T-helper 1 cell treated with Interleukin-12 subunit alpha and Interleukin-12 subunit beta and Interleukin-4 antibody, amounts not matched to agents 30 μg/mL and 1 μg/mL, for 36 hours (primary cell): ENCODE data around the gene LYRM4.

Experiments used
- H3K27ac Mint-ChIP-seq: one replicate; pipeline ENCODE4 v1.8.0; 2021; ENCODE audit warnings: mild to moderate bottlenecking, mixed read lengths
- H3K27me3 Mint-ChIP-seq: one replicate; pipeline ENCODE4 v1.8.0; 2021; ENCODE audit warnings: low read depth, mixed read lengths
- H3K36me3 Mint-ChIP-seq: one replicate; pipeline ENCODE4 v1.8.0; 2021; ENCODE audit warnings: low read depth, mixed read lengths
- H3K4me1 Mint-ChIP-seq: one replicate; pipeline ENCODE4 v1.8.0; 2021; ENCODE audit warnings: low read depth, mixed read lengths
- H3K4me3 Mint-ChIP-seq: one replicate; pipeline ENCODE4 v1.8.0; 2021; ENCODE audit warnings: mild to moderate bottlenecking, moderate library complexity, mixed read lengths
- H3K9me3 Mint-ChIP-seq: one replicate; pipeline ENCODE4 v1.8.0; 2021; ENCODE audit warnings: mixed read lengths

The LYRM4 gene

GRCh38 chr6:5103250-5103649 is 157.5 kb downstream of the LYRM4 start:
- no peaks in the 10 kb centered on the region for H3K9me3 Mint-ChIP-seq
- H3K27me3 Mint-ChIP-seq: no peaks in the 10 kb centered on the region
- peaks cover 3% of the 10 kb centered on the region for H3K4me1 Mint-ChIP-seq
- H3K27ac Mint-ChIP-seq: no peak overlapping the region
- H3K36me3 Mint-ChIP-seq: no peaks in the 10 kb centered on the region
- no peak overlapping the region for H3K4me3 Mint-ChIP-seq

GRCh38 chr6:5102267-5102970 is 158.3 kb downstream of the LYRM4 start:
- H3K27me3 Mint-ChIP-seq: no peaks in the 10 kb centered on the region
- H3K4me1 Mint-ChIP-seq: peaks cover 3% of the 10 kb centered on the region
- no peaks in the 10 kb centered on the region for H3K9me3 Mint-ChIP-seq
- H3K4me3 Mint-ChIP-seq: no peak overlapping the region
- H3K27ac Mint-ChIP-seq: no peak overlapping the region
- no peaks in the 10 kb centered on the region for H3K36me3 Mint-ChIP-seq

- H3K4me1 Mint-ChIP-seq: peaks cover 3% of the 10 kb centered on the region
- H3K9me3 Mint-ChIP-seq: no peaks in the 10 kb centered on the region
- H3K36me3 Mint-ChIP-seq: no peaks in the 10 kb centered on the region
- no peaks in the 10 kb centered on the region for H3K27me3 Mint-ChIP-seq
- no peak overlapping the region for H3K4me3 Mint-ChIP-seq
- no peak overlapping the region for H3K27ac Mint-ChIP-seq
These were observed 159.9 kb downstream of the LYRM4 start for GRCh38 chr6:5100806-5101205.

DNA sequence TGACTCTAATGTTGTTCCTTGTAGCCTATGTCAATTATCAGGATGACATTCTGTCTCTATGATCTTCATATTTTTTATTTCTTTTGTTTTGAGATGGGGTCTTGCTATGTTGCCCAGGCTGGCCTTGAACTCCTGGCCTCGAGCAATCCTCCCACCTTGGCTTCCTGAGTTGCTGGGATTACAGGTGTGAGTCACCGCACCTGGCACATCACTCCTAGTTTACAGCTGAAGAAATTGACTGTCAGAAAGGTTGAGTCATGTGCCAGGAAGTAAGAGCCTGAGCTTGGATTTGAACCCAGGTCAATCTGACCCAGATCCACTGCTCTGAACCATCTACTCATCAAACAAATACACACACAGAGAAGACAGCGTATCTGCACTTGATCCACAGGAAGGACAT is 161.2 kb downstream of the LYRM4 start:
- H3K4me1 Mint-ChIP-seq: peaks cover 3% of the 10 kb centered on the region
- H3K27me3 Mint-ChIP-seq: no peaks in the 10 kb centered on the region
- no peaks in the 10 kb centered on the region for H3K9me3 Mint-ChIP-seq
- H3K36me3 Mint-ChIP-seq: no peaks in the 10 kb centered on the region
- no peak overlapping the region for H3K27ac Mint-ChIP-seq
- no peak overlapping the region for H3K4me3 Mint-ChIP-seq

DNA sequence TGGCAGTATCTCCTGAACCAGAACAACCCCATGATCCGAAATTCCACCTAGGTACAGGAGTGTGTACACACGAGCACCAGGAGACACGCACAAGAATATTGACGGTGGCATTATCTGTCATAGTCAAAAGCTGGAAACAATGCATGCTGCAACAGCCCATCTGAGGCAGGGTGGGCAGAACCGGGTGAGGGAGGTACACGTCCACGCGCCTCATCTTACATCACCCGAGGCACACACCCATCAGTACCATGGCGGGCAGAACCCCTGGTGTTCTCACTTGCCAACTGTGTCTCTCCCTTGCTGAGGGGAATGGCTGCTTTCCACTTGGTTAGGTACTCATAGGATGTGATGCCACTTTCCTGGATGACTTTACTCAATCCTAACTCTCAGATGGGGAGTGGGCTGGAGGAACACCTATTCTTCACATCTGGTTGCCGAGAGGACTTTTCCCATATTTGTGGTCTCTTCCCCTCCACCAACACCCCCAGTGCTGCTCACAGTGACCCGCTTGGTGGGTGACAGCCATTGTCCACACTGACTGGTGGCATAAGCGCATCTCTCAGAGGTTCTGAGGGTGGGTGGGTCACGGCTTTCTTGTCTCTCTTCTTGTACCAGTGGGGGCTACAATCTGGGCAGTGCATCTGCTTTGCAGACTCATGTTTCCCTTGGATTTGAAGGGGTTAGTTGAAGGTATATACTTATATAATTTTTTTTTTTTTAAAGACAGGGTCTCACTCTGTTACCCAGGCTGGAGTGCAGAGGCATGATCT is 162.1 kb downstream of the LYRM4 start:
- H3K27me3 Mint-ChIP-seq: no peaks in the 10 kb centered on the region
- H3K4me1 Mint-ChIP-seq: peaks cover 3% of the 10 kb centered on the region
- no peaks in the 10 kb centered on the region for H3K36me3 Mint-ChIP-seq
- H3K27ac Mint-ChIP-seq: no peak overlapping the region
- H3K4me3 Mint-ChIP-seq: no peak overlapping the region
- H3K9me3 Mint-ChIP-seq: no peaks in the 10 kb centered on the region

DNA sequence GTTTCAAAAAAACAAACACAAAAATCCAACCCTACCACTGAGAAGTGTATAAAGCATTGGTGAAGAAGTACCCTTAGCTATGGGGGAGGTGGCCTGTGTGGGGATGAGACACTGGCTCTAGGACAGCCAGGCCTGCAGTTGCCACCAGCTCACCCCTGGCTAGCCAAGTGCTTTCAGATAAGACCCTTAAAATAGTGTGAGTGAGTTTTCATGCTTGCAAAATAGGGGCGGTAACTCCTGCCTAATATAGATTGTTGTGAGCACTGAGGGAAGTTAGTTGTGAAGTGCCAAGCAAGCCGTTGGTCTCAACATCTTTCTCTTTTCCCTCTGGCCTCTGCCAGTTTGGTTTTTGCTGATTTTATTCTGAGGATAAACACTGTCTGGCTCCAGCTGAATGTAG is 164.3 kb downstream of the LYRM4 start:
- Mint-ChIP-seq H3K9me3 (no peaks in the 10 kb centered on the region), H3K4me3 (no peak overlapping the region), H3K4me1 (no peaks in the 10 kb centered on the region), H3K36me3 (no peaks in the 10 kb centered on the region), H3K27ac (no peak overlapping the region), H3K27me3 (peaks cover 7% of the 10 kb centered on the region)

DNA sequence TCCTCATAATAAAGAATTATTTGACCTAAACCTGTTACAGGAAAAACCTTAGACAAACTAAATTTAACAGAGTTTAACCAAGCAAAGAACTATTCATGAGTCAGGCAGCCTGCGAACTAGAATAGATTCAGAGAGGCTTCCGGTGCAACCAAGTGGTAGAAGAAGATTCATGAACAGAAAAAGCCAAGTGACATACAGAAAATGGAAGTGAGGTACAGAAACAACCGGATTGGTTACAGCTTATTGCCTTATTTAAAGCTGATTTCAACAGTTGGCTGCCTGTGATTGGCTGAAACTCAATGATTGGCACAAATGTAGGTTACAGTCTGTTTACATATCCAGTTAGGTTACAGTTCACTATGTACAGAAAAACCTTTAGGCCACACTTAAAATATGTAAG is 165.5 kb downstream of the LYRM4 start:
- Mint-ChIP-seq H3K4me1 (no peaks in the 10 kb centered on the region), H3K36me3 (no peaks in the 10 kb centered on the region), H3K27ac (no peak overlapping the region), H3K4me3 (no peak overlapping the region), H3K9me3 (no peaks in the 10 kb centered on the region), H3K27me3 (peaks cover 15% of the 10 kb centered on the region)

- Mint-ChIP-seq H3K4me3 (no peak overlapping the region), H3K27me3 (peaks cover 18% of the 10 kb centered on the region), H3K36me3 (no peaks in the 10 kb centered on the region), H3K9me3 (no peaks in the 10 kb centered on the region), H3K4me1 (no peaks in the 10 kb centered on the region), H3K27ac (no peak overlapping the region)
These were observed 166.4 kb downstream of the LYRM4 start for GRCh38 chr6:5094327-5094726.

DNA sequence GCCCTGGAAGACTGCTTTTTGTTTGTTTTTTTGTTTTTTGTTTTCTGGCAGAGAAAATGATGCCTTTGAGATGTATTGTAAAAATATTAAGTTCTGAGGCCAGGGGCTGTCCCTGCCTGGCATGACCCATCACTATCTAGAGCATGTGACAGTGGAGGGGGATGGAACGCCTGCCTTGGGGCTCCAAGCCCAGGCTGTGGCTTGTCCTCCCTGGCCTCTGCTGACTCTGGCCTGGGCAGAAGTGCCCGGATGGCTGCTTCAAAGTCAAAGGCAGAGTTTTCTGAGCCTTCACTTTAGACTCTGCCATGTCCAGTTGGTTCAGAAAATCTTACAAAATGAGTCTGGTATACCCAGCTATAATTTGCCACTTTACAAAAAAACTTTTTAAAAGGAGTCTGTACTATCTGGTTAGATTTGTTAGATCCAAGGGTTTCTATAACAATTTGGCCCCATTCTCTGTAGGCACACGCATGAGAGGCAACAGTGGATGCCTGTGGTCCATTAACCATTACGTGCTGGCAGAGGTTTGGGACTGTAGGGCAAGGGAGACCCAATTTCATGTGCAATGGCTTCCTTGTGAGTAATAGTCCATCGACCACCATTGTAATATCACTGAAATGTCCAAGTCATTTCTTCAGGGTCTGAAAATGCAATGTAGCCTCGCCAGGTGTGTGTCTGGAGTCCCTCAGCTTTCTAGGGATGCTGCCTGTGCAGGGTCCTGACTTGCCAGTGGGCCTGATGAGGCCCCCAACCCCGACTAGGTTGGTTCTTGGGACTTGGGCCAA is 167.3 kb downstream of the LYRM4 start:
- no peaks in the 10 kb centered on the region for H3K9me3 Mint-ChIP-seq
- no peak overlapping the region for H3K4me3 Mint-ChIP-seq
- H3K27ac Mint-ChIP-seq: no peak overlapping the region

DNA sequence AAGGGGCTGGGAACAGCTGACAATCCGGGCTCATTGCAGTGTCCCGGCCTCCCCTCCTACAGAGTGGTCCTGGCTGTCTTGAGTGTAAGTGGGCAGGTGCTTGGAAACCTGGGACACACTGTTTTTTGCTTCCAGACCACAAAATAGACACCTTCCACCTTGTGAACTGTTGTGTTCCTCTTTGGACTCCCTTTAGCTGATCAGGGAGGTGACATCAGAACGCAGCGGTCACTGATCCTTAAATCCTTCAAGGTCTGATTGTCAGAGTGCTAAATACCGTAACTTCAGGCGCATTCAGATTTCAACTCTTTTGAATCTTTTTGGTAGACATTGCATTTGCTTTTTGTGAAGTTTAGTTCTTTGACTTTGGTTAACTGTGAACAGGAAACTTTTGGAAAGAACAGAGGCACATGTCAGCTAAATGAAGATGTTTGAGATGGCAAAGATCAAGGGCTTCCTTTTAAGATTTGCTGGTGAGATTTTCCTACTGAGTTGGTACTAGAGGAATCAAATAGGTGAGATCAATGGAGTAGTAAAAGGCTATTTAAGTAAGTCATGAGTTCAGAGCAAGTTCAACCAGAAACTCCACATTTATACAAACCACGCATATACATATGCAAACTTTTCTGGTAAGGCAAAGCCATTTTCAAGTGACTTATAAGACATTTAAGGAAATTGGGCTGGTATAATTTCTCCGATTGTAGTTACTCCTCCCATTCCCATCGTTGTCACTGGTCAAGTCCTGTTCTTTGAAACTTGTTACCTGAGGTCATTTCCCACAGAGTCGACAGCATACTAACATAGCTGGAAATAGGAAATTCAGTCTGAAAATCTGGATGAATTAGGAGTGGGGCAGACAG is 169.3 kb downstream of the LYRM4 start:
- Mint-ChIP-seq H3K27me3 (peaks cover 36% of the 10 kb centered on the region), H3K36me3 (no peaks in the 10 kb centered on the region), H3K27ac (no peak overlapping the region), H3K4me1 (no peaks in the 10 kb centered on the region), H3K4me3 (no peak overlapping the region), H3K9me3 (no peaks in the 10 kb centered on the region)

More for the DNA sequence above, 167.3 kb downstream of the LYRM4 start:
- Mint-ChIP-seq H3K36me3 (no peaks in the 10 kb centered on the region), H3K4me1 (no peaks in the 10 kb centered on the region), H3K27me3 (peaks cover 24% of the 10 kb centered on the region)

DNA sequence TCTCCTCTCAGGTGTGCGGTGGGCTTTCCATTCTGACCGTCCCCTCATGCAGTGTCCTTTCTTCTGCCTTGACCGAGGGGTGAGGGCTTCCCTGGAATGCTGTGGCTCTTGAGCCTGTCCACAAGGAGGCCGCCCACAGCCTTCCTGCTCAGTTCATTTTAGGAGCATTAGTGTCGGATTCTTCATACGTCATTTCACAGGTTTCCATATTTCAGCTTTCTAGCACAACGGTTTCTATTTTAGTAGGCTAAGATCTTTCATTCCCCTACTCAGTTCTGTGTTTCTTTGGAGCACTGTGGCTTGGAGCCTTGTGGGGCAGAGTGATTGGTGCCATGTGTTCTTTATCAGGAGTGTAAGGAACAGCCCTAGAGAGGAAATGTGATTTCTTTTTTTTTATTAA is 170.1 kb downstream of the LYRM4 start:
- no peaks in the 10 kb centered on the region for H3K4me1 Mint-ChIP-seq
- H3K4me3 Mint-ChIP-seq: no peak overlapping the region
- peaks cover 40% of the 10 kb centered on the region for H3K27me3 Mint-ChIP-seq
- H3K27ac Mint-ChIP-seq: no peak overlapping the region
- no peaks in the 10 kb centered on the region for H3K9me3 Mint-ChIP-seq
- H3K36me3 Mint-ChIP-seq: no peaks in the 10 kb centered on the region

- peaks cover 42% of the 10 kb centered on the region for H3K27me3 Mint-ChIP-seq
- no peak overlapping the region for H3K27ac Mint-ChIP-seq
- peaks cover 1% of the 10 kb centered on the region for H3K4me1 Mint-ChIP-seq
These were observed 171.0 kb downstream of the LYRM4 start for GRCh38 chr6:5089481-5090438.

GRCh38 chr6:5088780-5089179 is 172.0 kb downstream of the LYRM4 start:
- peaks cover 47% of the 10 kb centered on the region for H3K27me3 Mint-ChIP-seq
- no peak overlapping the region for H3K4me3 Mint-ChIP-seq
- no peak overlapping the region for H3K27ac Mint-ChIP-seq
- H3K4me1 Mint-ChIP-seq: peaks cover 2% of the 10 kb centered on the region
- no peaks in the 10 kb centered on the region for H3K9me3 Mint-ChIP-seq
- no peaks in the 10 kb centered on the region for H3K36me3 Mint-ChIP-seq

More at GRCh38 chr6:5089481-5090438, 171.0 kb downstream of the LYRM4 start:
- Mint-ChIP-seq H3K36me3 (no peaks in the 10 kb centered on the region), H3K9me3 (no peaks in the 10 kb centered on the region), H3K4me3 (no peak overlapping the region)
